Central memory CD4-positive, alpha-beta T cell (primary cell): ENCODE measurements around the gene DUS4L.
"Not testable (repeated sequence)": the region's sequence is repeated elsewhere in the genome, so short reads cannot be mapped to it uniquely, and the experiment has no call there.

Source experiments
- DNase-seq: peaks from one replicate; pipeline ENCODE4 v3.0.0; 2022
- total RNA-seq, 3 experiments: gene quantifications; one replicate each; lab custom pipeline; 2026; lab: John Stamatoyannopoulos, UW

Gene DUS4L
- 3.9 to 5.0 (median 4.7) reads per million in 3 experiments for total RNA-seq

GRCh38 chr7:107563775-107564552, at the start of gene DUS4L, which contains the start of gene COG5:
DUS4L (plus strand) TSS chr7:107563971; CDS start chr7:107567071, 3,100 bp downstream.
COG5 (minus strand) TSS chr7:107563920; CDS start chr7:107563896, 24 bp downstream.
- DNase-seq: peak; percentile 79

GRCh38 chr7:107526672-107527071, 37.1 kb upstream of the DUS4L start:
- DNase-seq: no peak

GRCh38 chr7:107527196-107527595, 36.6 kb upstream of the DUS4L start:
- no peak for DNase-seq

GRCh38 chr7:107528461-107528860, 35.3 kb upstream of the DUS4L start:
- no peak for DNase-seq

GRCh38 chr7:107530751-107531150, 33.0 kb upstream of the DUS4L start:
- DNase-seq: no peak

GRCh38 chr7:107534139-107534538, 29.6 kb upstream of the DUS4L start:
- DNase-seq: no peak

GRCh38 chr7:107537228-107537627, 26.5 kb upstream of the DUS4L start:
- not testable (repeated sequence) for DNase-seq

- DNase-seq: no peak
These were observed 25.8 kb upstream of the DUS4L start for GRCh38 chr7:107538001-107538400.

GRCh38 chr7:107543338-107543993, 20.3 kb upstream of the DUS4L start:
- DNase-seq: no peak

GRCh38 chr7:107544848-107545591, 18.8 kb upstream of the DUS4L start:
- DNase-seq: no peak

- DNase-seq: no peak
These were observed 11.8 kb upstream of the DUS4L start for GRCh38 chr7:107551936-107552335.

GRCh38 chr7:107555893-107556292, 7.9 kb upstream of the DUS4L start:
- DNase-seq: no peak

- DNase-seq: no peak
These were observed 3.9 kb upstream of the DUS4L start for GRCh38 chr7:107559864-107560263.

- DNase-seq: peak; percentile 75
These were observed 2.8 kb upstream of the DUS4L start for GRCh38 chr7:107560898-107561516.

GRCh38 chr7:107563081-107563774, 543 bp upstream of the DUS4L start:
- DNase-seq: peak; percentile 13

GRCh38 chr7:107564553-107565298, 955 bp downstream of the DUS4L start:
- DNase-seq: no peak

- no peak for DNase-seq
These were observed 6.5 kb downstream of the DUS4L start for GRCh38 chr7:107570298-107570697.

- no peak for DNase-seq
These were observed 9.8 kb downstream of the DUS4L start for GRCh38 chr7:107573537-107573936.

- DNase-seq: no peak
These were observed 15.7 kb downstream of the DUS4L start for GRCh38 chr7:107579554-107579884.

GRCh38 chr7:107579885-107580715, 16.3 kb downstream of the DUS4L start, which contains the start of gene BCAP29:
BCAP29 (plus strand) TSS chr7:107580246; CDS start chr7:107580773, 527 bp downstream.
- DNase-seq: peak; percentile 71
